GM21528 (cell line): ENCODE results near the gene MAPK4.

ENCODE experiments used
- ATAC-seq: cut with Tn5 transposase; IDR thresholded peaks from one replicate; pipeline ENCODE4 v1.9.1; 2021; ENCODE audit warnings: mild to moderate bottlenecking, moderate library complexity; ENCODE audit not compliant: unreplicated experiment, low FRiP score

The MAPK4 gene

GRCh38 chr18:50647792-50648191 lies 87.9 kb downstream of the MAPK4 start:
- no peak for ATAC-seq

GRCh38 chr18:50649821-50650220 lies 89.9 kb downstream of the MAPK4 start:
- ATAC-seq = no peak

DNA sequence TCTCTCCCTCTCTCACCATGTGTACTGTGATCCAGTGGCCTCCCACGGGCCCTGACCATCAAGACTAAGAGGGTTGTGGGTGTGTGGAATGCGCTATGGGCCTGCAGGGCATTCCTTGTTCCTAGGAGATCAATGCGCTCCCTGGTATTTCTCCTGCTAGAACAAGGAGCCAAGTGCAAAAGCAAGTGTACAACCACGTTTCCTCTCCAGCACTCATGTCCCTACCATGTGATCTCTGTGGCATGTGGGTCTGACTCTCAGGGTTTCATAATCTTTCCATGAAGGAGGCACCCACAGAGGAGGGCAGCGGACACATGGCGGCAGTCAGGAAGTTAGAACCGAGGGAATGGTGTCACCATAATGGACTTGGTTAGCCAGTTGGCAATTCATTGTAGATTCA lies 91.4 kb downstream of the MAPK4 start:
- ATAC-seq = no peak

DNA sequence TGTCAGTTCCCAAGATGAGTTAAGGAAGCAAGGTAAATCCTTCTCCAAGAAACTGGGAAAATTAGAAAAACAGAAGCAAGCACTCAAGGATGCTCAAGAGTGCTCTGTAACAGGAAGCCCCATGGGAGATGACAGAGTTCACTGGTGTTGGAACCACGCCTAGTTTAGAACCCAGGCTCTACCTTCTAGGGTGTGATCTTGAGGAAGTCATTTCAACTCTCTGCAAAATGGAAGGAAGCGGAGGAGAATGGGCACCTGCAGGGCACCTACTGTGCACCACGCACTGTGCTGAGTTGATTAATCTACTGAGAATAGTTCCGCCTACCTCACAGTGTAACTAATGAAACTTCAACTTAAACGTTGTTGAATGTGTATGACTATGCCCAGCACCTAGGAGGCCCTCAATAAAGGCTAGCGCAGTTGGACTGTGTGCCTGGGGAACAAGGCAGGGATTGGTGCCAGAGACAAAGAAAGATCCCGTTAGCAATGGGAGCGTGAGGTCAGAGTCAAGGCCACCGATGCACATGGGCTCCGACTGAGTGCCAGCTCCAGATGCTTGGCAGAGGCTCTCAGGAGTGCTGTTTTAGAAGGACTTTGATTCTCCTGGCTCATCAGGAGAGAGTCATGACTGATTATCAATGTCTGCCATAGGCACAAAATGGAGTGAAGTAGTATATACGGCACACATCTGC lies 93.7 kb downstream of the MAPK4 start:
- ATAC-seq = no peak

GRCh38 chr18:50654211-50654610 lies 94.3 kb downstream of the MAPK4 start:
- no peak for ATAC-seq

DNA sequence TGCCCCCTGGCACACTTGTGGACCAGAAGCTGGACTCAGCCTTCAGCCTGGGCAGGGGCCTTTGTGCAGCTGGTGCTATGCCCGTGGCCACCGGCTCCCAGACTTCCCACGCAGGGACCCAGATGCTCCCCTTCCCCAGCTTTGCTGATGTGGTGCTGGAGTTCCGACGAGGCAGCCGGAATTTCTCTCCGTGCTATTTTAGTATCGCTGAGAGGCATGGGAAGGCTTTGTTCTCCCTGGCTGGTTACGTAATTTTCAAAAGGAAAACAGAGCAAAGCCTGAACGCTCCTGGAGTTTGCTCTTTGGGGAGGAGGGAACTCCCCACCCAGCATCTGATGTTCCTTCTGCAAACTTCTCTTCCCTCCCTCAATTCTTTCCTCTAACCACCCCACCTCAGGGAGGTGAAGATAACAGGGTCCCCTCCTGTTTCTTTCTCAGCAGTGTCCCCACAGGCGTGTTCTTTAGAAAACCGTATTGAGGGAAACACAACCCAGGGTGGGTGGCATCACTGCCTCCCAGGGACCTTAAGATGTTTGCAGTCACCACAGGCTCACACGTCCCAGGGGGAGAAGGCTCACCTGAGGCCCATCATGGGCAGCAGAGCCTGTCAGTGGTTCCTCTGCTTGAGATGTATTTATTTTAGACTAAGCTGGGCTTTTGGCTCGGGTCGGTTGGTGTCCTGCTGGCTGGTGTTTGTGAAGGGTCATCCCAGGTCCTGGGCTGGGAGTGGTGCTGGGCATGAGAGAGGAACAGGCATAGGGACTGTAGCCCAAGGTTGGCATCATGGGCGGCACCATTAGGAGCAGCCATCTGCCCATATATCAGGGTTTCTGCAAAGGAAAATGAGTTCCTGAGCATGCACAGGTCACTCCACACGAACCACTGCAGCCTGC lies 95.0 kb downstream of the MAPK4 start:
- ATAC-seq = no peak

GRCh38 chr18:50656396-50656795 lies 96.5 kb downstream of the MAPK4 start:
- no peak for ATAC-seq

- no peak for ATAC-seq
Observed at GRCh38 chr18:50656841-50657470, 97.1 kb downstream of the MAPK4 start.

DNA sequence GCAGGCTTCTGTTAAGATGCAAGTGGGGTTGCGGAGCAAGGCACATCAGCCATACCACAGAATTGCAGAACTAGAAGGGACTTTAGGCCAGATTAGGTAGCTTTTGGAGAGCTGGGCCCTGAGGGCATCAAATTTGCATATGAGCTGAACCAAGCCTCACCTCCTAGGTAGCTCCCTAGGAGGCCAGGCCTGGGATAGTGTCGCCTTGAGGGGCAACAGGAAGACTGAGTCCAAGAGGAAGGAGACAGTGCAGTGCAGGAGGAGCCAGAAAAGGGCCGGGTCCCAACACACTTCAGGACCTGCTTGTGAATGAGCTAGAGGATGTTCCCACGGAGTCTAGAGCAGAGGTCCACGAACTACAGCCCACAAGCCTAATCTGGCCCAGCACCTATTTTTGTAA lies 98.7 kb downstream of the MAPK4 start:
- no peak for ATAC-seq

GRCh38 chr18:50659091-50660003 lies 99.5 kb downstream of the MAPK4 start:
- ATAC-seq = no peak

DNA sequence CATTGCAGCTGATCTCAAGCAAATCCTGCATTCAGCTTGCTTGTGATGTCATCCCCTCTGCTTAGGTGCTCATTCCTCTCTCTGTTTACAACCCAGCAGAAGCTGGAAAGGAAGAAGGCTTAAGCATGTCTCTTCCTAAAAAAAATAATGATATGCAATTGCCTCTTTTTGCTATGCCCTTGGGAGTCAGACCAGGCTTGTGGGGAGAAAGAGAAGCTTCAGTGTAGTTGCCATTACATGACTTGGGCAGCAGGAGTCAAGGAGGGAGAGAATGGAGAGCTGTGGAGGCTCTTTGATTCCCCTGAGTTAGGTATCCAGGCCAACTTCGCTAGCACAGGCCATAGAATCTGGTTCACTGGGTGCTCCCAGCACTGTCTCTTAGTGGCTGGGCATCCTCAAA lies 101.1 kb downstream of the MAPK4 start:
- no peak for ATAC-seq

DNA sequence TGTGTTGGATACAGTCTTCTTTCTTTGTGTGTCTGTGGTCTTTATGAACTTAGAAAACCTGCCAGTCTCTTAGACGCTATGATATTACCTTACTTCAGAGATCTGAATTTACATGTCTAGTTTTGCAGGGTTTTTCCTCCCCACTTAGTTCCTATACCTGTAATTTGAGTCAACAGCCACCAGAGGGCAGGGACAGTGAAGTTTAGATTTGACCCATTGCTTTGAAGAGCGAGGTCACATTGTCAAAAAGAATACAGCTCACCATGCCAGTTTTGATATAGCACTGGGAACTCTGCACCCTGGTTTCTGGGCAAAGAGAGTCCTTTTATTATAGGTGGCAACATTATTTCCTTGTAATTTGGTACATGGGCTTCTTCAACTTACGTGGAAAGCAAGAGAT lies 102.3 kb downstream of the MAPK4 start:
- ATAC-seq = no peak

DNA sequence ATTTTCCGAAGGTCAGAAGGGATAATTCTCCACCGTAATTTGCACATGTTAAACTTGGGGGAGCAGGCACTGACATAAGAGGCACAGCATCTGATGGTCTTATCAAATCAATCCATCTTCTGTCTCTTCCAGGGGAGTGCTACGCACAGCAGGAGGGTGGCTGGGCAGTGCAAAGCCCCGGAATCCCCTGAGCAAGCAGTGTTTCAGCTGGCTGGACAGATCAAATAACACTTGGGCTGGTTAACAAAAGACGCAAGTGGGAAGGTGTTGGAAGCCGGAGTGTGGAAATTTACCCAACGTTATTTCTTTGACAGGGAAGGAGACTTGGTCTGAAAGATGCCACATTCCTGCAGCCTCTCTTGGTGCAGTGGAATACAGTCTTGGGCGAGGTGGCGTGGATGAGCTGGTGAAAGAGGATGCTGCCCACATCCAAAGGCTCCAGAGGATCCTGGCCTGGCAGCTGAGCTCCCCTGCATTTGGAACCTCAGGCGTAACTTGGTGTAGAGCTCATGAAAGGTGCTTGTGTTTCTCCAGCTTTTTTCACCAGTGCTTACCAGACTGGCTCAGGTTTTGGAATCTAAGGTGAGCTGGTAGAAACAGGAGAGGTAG lies 103.0 kb downstream of the MAPK4 start:
- no peak for ATAC-seq

- ATAC-seq = no peak
Observed at GRCh38 chr18:50663626-50664441, 103.9 kb downstream of the MAPK4 start.

DNA sequence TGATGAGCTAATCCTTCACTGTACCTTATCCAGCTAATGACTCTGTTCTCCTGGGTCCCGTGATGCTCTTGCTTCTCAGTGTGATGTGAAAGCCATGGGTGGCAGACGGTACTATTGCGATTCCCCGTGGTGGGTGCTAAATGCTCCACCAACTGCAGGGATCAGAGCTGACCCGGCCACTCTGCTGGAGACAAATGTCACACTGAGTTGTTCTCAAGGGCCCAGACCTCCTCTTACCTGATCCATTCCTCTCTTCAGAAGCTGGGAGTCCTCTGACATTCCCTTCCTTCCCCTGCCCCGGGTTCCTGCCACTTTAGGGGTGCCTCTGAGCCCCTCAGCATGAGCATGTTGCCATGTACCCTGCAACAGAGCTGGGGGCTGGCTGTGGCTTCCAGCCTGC lies 105.1 kb downstream of the MAPK4 start:
- no peak for ATAC-seq

DNA sequence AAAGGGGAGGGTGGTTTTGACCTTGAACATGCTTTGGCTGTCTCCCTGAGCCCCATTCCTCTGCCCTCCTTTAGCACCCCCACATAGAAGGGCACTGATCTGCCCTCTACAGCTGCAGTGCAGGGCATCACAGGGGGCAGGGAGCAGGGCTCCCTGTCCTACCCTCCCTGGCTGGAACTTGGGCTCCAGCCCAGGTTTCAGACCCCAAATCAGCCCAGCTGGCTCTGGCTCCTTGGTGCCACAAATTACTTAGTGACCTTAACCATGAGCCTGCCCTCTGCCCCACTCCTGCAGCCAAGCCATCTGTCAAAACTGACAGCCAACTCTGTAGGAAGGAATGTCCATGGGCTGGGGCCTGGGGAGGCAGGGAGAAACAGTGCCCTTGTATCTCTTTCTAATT lies 105.6 kb downstream of the MAPK4 start:
- ATAC-seq = no peak

- no peak for ATAC-seq
Observed at GRCh38 chr18:50666536-50666935, 106.6 kb downstream of the MAPK4 start.

DNA sequence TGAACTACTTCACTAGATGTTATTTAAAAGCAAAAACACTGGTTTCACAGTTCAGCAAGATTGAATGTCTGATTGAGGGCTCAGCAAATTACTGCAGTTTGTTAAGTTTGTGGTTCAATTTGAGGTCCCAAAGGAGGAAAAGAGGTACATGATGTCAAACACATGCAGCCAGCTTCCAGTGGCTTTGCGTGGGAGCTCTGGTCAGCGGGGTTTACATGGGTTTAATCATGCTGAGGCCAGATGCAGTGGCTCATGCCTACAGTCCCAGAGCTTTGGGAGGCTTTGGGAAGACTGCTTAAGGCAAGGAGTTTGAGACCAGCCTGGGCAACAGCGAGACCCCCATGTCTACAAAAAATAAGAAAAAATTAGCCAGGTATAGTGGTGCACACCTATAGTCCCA lies 111.5 kb downstream of the MAPK4 start:
- ATAC-seq = no peak

DNA sequence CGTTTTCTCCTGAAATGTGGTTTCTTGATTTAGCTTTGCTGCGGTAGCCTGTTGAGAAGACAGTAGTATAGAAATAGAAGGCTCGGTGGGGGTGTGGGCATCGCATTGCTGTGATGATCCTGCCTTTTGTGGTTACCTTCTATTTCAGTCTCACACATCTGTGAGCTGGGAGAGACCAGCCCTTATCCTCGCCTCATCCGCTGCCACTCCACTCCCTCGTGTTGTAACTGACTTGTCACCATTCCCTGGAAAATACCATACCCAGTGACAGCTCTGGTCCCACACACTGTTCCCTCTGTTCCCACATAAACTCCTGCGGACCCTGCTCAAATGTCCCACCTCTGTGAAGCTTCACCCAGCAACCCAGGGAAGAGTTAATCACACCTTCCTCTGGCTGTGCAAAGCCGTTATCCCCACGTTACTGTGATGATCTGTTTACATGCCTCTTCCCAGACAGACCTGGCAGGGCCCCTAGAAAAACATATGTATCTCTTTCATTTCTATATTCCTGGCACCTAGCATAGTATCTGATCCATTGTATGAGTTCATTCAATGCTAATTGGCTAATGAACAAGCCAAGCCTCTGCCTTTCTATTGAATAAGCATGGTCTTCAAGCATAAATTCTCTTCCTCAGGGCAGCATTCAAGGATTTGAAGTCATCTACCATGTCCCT lies 114.6 kb downstream of the MAPK4 start:
- no peak for ATAC-seq
